IPS-18a (cell line): ENCODE measurements around the gene DDX39A.
"Not testable (repeated sequence)": the region's sequence is repeated elsewhere in the genome, so short reads cannot be mapped to it uniquely, and the experiment has no call there.

ENCODE experiments used
- H3K27ac ChIP-seq: one replicate; pipeline ENCODE4 v1.5.1; 2013; ENCODE audit warnings: low read length
- H3K27me3 ChIP-seq: one replicate; pipeline ENCODE4 v1.6.1; 2013; ENCODE audit warnings: mild to moderate bottlenecking, low read length; ENCODE audit not compliant: control insufficient read depth, insufficient read depth
- H3K36me3 ChIP-seq: one replicate; pipeline ENCODE4 v1.6.1; 2013; ENCODE audit warnings: low read depth, low read length; ENCODE audit not compliant: control insufficient read depth
- H3K4me1 ChIP-seq: one replicate; pipeline ENCODE4 v1.6.1; 2013; ENCODE audit warnings: low read depth, low read length; ENCODE audit not compliant: control insufficient read depth
- H3K4me3 ChIP-seq: one replicate; pipeline ENCODE4 v1.5.1; 2013; ENCODE audit warnings: low read length
- H3K9ac ChIP-seq: one replicate; pipeline ENCODE4 v1.6.1; 2013; ENCODE audit warnings: mild to moderate bottlenecking, low read length, moderate library complexity
- H3K9me3 ChIP-seq: one replicate; pipeline ENCODE4 v1.6.1; 2013; ENCODE audit warnings: low read depth, low read length; ENCODE audit not compliant: control insufficient read depth

DDX39A gene

GRCh38 chr19:14375582-14376291 lies 43.4 kb downstream of the DDX39A start:
- no peak overlapping the region for H3K4me3 ChIP-seq
- no peaks in the 10 kb centered on the region for H3K4me1 ChIP-seq
- H3K27me3 ChIP-seq = no peaks in the 10 kb centered on the region
- no peak overlapping the region for H3K9ac ChIP-seq
- no peaks in the 10 kb centered on the region for H3K36me3 ChIP-seq
- H3K27ac ChIP-seq = no peak overlapping the region
- no peaks in the 10 kb centered on the region for H3K9me3 ChIP-seq

- H3K4me3 ChIP-seq = no peak overlapping the region
- no peaks in the 10 kb centered on the region for H3K36me3 ChIP-seq
- no peaks in the 10 kb centered on the region for H3K4me1 ChIP-seq
- H3K27me3 ChIP-seq = no peaks in the 10 kb centered on the region
- H3K9me3 ChIP-seq = no peaks in the 10 kb centered on the region
- H3K9ac ChIP-seq = no peak overlapping the region
- no peak overlapping the region for H3K27ac ChIP-seq
Observed at GRCh38 chr19:14375055-14375581, 44.0 kb downstream of the DDX39A start.

DNA sequence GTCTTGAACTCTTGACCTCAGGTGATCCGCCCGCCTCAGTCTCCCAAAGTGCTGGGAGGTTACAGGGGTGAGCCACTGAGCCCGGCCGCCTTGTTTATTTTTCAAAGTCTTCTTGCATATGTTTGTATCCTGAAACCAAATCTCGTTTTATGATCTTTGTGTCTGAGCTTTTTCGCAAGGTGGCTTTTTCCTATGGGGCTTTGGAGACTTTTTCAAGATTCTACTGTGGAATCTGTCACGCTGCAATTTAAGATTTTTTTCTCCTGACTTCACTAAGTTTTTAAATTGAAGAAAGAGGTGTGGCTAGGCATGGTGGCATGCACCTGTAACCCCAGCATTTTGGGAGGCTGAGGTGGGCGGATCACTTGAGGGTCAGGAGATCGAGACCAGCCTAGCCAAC lies 44.8 kb downstream of the DDX39A start:
- H3K4me1 ChIP-seq, H3K36me3 ChIP-seq, H3K9me3 ChIP-seq: not testable (repeated sequence)

DNA sequence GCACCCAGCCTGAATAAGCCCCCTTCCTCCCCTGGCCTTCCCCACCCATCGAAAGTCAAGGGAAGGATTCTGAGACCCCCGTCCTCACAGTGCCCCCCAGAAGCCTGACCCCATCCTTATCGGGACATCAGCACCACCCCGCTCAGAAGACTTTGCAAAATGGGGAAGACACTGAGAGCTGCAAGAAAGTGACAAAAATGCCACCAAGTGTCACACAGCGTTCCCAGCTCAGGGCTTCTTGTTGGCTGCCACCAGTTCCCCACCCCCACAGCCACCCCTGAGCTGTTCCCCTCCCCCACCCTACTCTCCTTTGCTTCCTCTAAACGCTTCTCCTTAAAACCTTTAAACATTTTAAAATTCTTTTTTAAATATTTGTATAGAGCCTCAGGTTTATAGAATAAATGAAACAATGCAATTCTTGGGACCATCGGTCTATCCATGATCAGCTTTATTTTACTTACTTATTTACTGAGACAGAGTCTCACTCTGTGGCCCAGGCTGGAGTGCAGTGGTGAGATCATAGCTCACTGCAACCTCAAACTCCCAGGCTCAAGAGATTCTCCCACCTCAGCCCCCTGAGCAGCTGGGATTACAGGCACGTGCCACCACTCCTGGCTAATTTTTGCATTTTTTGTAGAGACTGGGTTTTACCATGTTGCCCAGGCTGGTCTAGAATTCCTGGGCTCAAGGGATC lies 46.6 kb downstream of the DDX39A start:
- H3K9ac ChIP-seq, H3K9me3 ChIP-seq, H3K4me3 ChIP-seq, H3K36me3 ChIP-seq, H3K27me3 ChIP-seq, H3K4me1 ChIP-seq, H3K27ac ChIP-seq: not testable (repeated sequence)

More for the DNA sequence above, 44.8 kb downstream of the DDX39A start:
- H3K27ac ChIP-seq, H3K9ac ChIP-seq, H3K27me3 ChIP-seq, H3K4me3 ChIP-seq: not testable (repeated sequence)

DNA sequence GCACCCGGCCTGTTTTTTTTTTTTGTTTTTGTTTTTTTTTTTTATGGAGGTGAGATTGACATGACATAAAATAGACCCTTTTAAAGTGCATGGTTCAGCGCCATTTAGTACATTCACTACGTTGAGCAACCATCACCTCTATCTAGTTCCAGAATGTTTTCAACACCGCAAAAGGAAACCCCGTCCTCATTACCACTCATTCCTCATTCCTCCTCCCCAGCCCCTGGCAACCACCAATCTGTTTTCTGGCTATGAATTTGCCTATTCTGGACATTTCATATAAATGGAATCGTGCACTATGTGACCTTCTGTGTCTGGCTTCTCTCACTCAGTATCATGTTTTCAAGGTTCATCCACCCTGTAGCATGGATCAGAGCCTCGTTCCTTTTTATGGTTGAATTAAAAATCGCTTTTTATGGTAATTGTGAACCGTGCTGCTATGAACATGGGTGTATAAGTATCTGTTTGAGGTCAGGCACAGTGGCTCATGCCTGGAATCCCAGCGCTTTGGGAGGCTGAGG lies 47.8 kb downstream of the DDX39A start:
- Histone ChIP-seq H3K27ac (no peak overlapping the region), H3K9me3 (no peaks in the 10 kb centered on the region), H3K36me3 (no peaks in the 10 kb centered on the region), H3K9ac (no peak overlapping the region), H3K4me3 (no peak overlapping the region), H3K4me1 (peaks cover 2% of the 10 kb centered on the region), H3K27me3 (no peaks in the 10 kb centered on the region)

DNA sequence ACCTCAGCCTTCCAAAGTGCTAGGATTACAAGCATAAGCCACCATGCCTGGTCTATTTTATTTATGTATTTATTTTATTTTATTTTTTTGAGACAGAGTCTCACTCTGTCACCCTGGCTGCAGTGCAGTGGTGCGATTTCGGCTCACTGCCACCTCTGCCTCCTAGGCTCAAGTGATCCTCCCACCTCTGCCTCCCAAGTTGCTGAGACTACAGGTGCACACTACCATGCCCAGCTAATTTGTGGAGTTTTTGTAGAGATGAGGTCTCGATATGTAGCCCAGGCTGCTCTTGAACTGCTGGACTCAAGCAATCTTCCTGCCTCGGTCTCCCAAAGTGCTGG lies 48.2 kb downstream of the DDX39A start:
- H3K27me3 ChIP-seq = no peaks in the 10 kb centered on the region
- peaks cover 3% of the 10 kb centered on the region for H3K4me1 ChIP-seq
- no peaks in the 10 kb centered on the region for H3K36me3 ChIP-seq
- no peak overlapping the region for H3K9ac ChIP-seq
- H3K4me3 ChIP-seq = no peak overlapping the region
- no peak overlapping the region for H3K27ac ChIP-seq
- no peaks in the 10 kb centered on the region for H3K9me3 ChIP-seq

GRCh38 chr19:14370169-14370939 lies 48.8 kb downstream of the DDX39A start:
- Histone ChIP-seq H3K4me3 (no peak overlapping the region), H3K27me3 (no peaks in the 10 kb centered on the region), H3K9ac (no peak overlapping the region), H3K27ac (no peak overlapping the region), H3K36me3 (no peaks in the 10 kb centered on the region), H3K9me3 (no peaks in the 10 kb centered on the region), H3K4me1 (peaks cover 3% of the 10 kb centered on the region)

GRCh38 chr19:14369399-14370168 lies 49.6 kb downstream of the DDX39A start:
- no peaks in the 10 kb centered on the region for H3K9me3 ChIP-seq
- no peak overlapping the region for H3K9ac ChIP-seq
- peaks cover 3% of the 10 kb centered on the region for H3K4me1 ChIP-seq
- H3K36me3 ChIP-seq = no peaks in the 10 kb centered on the region
- H3K27me3 ChIP-seq = no peaks in the 10 kb centered on the region
- no peak overlapping the region for H3K4me3 ChIP-seq
- H3K27ac ChIP-seq = no peak overlapping the region

GRCh38 chr19:14368011-14368513 lies 51.1 kb downstream of the DDX39A start:
- H3K4me3 ChIP-seq = no peak overlapping the region
- H3K9me3 ChIP-seq = no peaks in the 10 kb centered on the region
- H3K9ac ChIP-seq = no peak overlapping the region
- H3K36me3 ChIP-seq = no peaks in the 10 kb centered on the region
- peaks cover 3% of the 10 kb centered on the region for H3K4me1 ChIP-seq
- no peaks in the 10 kb centered on the region for H3K27me3 ChIP-seq
- H3K27ac ChIP-seq = no peak overlapping the region

DNA sequence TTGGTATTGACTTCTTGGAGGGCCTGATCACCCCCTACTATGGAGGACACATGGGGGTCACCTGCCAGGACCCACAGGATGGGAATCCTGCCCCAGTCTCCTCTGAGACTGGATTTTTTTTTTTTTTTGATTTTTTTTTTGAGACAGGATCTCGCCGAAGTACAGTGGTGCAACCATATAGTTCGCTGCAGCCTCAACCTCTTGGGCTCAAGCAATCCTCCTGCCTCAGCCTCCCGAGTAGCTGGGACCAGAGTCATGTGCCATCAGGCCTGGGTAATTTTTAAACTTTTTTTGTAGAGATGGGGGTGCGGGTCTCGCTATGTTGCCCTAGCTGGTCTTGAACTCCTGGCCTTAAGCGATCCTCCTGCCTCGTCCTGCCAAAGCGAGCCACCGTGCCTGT lies 52.1 kb downstream of the DDX39A start:
- no peaks in the 10 kb centered on the region for H3K36me3 ChIP-seq
- no peak overlapping the region for H3K27ac ChIP-seq
- no peaks in the 10 kb centered on the region for H3K9me3 ChIP-seq
- peaks cover 3% of the 10 kb centered on the region for H3K4me1 ChIP-seq
- no peaks in the 10 kb centered on the region for H3K27me3 ChIP-seq
- H3K4me3 ChIP-seq = no peak overlapping the region
- no peak overlapping the region for H3K9ac ChIP-seq

- no peaks in the 10 kb centered on the region for H3K9me3 ChIP-seq
- H3K9ac ChIP-seq = no peak overlapping the region
- H3K27ac ChIP-seq = no peak overlapping the region
- no peaks in the 10 kb centered on the region for H3K36me3 ChIP-seq
- no peak overlapping the region for H3K4me3 ChIP-seq
- H3K27me3 ChIP-seq = no peaks in the 10 kb centered on the region
- H3K4me1 ChIP-seq = peaks cover 3% of the 10 kb centered on the region
Observed at GRCh38 chr19:14366529-14366928, 52.6 kb downstream of the DDX39A start.
